Measurements from ENCODE around the gene C5orf58. TPM values are rescaled to one million over a fixed set of nuclear protein-coding genes. Genes with fewer than 3 reads are reported as not detected.

Gene C5orf58
- polyA plus RNA-seq, 3 donors, result 0.16 to 0.30 (median 0.19) TPM

DNA sequence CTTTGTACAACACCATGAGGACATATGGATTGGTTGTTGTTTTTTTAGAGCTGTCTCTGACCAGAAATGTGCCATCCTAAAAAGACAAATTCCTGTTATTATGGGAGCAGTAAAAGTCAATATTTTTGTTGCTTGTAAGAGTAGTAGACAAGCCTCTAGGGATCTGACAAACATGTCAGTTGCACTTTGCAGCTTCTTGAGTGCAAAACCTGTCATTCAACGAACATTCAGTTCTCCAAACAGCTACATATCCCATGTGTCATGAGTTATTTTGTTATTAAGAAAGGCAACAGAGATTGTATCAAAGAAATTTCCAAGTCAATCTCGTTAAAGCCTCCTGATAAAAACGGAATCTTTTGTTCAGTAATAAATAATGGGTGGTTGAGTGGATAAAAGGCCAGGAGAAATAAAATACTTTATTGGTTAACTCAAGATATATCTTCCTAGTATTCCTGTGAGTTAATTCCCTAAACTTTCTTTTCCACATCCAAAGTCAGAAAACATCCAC, 18.1 kb downstream of the C5orf58 start:
- no peak for DNase-seq (ENCODE audit: extremely low read depth in 1 of 11, low read depth in 9 of 11, low spot score in 4 of 11)

DNA sequence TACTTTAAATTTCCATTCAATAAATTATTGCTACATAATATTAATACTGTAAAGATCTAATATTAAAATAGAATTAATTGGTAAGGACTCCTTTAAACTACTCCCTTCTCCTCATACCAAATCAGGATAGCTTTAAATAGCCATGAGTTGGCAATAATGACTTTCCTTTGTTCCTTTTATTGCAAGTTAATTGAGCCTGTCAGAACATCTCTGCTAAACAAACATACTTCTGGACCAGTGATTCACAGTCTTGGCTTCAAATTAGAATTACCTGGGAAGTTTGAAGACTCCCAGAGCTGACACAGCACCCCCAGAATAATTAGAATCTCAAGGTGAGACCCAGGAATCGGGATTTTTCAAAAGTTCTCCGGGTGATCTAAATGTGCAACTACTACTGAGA, 18.7 kb downstream of the C5orf58 start:
- no peak for DNase-seq (ENCODE audit: extremely low read depth in 1 of 11, low read depth in 9 of 11, low spot score in 4 of 11)

DNA sequence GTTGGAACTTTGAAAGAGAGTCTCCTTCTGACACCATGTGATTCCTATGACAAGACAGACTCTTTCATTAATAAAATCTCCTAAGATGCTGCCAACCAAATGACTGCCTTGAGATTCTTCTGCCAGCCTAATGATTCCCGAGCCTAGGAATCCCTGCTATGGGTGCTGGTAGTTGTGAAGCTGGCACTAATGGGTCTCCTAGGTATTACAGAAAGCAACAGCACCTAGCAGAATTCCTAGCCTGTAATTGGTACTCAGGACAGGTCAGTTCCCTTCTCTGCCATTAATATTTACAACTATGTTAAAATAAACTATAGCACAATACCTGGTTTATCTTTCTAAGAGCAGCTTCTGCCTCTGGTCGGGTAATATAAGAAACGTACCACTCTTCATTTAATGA, 19.3 kb downstream of the C5orf58 start:
- no peak for DNase-seq (ENCODE audit: extremely low read depth in 1 of 11, low read depth in 9 of 11, low spot score in 4 of 11)

DNA sequence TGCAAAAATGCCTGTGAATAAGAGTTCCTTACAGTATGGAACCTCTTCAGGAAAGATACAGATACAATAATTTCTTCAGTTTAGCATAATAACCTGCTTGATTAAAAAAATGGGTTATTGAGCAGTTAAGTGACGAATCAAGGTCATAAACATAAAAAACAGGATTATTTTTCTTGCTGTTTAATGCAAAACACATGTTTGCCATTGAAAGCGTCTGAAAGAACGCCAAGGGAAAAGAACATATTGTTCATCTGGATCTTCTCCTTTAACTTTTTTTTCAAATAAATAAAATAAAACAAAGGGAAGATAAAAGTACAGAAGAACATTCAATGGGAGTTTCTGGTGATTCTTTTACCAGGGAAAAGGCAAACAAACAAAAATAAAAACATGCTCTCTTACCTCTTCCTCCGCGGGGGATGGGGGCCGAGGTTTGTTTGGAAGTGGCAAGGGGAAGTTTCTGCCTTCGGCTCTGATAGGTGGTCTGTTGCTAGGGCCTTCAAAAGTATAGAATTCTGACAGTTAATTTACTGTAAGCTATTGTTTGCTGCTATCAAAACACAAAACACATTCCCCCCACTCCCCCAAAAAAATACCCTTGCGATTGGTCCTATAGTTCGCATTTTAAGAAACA, 20.1 kb downstream of the C5orf58 start:
- no peak for DNase-seq (ENCODE audit: extremely low read depth in 1 of 11, low read depth in 9 of 11, low spot score in 4 of 11)

DNA sequence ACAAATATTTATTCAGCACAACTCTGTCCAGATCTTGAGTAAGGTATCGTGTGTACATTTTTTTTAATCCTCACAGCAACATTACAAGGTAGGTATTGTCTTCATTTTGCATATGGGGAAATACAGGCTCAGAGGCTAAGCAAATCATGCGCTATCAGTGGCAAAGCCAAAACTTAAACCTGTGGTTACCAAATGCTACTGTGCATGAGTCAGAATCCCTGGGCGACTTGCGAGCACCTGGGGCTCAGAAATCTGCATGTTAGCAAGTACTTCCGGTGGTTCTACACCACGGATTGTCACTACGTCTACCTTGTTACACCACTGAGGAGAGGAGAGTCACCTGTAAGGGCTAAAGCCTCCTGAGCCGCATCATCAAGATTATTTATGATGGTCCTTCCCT, 21.3 kb downstream of the C5orf58 start:
- DNase-seq (ENCODE audit: extremely low read depth in 1 of 11, low read depth in 9 of 11, low spot score in 4 of 11), result no peak

DNA sequence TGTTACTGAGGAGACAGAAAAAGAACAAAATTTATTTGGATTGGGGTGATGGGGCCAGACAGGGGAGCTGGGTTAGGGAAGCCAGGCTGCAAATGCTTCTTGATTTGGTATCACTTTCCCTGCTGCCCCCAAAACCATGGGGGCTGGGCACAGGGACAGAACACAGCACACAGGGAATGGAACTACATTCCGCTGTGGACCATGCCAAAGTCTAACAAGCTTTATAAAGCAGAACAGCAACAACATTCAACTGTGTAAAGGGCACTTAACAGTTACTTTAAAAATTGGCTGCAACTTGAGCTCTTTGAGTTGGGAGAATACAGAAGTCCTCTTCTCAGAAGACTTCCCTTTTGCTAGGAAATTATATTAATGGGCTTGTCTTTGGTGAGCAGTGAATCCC, 23.8 kb downstream of the C5orf58 start:
- DNase-seq (ENCODE audit: extremely low read depth in 1 of 11, low read depth in 9 of 11, low spot score in 4 of 11), result no peak

DNA sequence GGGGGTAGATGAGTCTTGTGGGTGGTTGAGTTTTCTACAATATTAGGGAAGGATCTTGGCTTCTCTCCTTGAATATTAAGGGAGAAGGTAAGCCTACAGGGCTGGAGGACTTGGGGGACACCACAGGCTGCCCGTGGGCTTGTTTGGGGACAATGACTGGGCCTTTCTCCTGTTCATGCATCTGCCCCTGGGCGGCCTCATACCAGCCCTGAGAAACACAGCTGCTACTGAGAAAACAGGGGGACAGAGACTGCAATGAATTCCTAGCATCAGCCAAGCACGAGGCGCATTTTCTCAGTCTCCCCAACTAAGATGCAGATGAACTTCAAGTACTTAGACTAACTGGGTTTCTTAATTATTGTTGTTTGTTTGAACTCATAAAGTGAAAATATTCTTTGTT, 24.6 kb downstream of the C5orf58 start:
- no peak for DNase-seq (ENCODE audit: extremely low read depth in 1 of 11, low read depth in 9 of 11, low spot score in 4 of 11)

DNA sequence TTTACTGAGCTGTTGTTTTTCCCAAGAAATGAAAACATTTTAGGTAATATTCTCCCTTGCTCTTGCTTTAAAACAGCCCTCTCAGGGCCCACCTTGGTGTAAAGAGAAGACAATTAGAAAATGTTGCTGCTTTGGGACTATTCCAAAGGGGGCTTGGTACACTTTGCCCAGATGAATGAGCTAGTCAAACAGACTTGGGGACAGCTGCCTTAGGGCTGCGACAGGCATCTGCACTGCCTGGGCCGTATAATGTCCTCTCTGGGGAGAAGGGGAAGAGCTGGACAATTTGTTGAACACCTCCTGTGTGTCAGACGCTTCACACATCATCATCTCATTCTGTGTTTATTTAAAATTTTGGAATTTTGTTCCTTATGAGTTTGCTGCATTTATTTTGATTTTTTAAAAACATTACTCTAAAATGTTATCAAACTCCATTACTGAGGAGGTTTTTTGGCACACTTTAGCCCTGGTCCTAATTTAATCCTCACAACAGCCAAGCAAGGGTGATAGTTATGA, 28.8 kb downstream of the C5orf58 start:
- DNase-seq (ENCODE audit: extremely low read depth in 1 of 11, low read depth in 9 of 11, low spot score in 4 of 11), result no peak

DNA sequence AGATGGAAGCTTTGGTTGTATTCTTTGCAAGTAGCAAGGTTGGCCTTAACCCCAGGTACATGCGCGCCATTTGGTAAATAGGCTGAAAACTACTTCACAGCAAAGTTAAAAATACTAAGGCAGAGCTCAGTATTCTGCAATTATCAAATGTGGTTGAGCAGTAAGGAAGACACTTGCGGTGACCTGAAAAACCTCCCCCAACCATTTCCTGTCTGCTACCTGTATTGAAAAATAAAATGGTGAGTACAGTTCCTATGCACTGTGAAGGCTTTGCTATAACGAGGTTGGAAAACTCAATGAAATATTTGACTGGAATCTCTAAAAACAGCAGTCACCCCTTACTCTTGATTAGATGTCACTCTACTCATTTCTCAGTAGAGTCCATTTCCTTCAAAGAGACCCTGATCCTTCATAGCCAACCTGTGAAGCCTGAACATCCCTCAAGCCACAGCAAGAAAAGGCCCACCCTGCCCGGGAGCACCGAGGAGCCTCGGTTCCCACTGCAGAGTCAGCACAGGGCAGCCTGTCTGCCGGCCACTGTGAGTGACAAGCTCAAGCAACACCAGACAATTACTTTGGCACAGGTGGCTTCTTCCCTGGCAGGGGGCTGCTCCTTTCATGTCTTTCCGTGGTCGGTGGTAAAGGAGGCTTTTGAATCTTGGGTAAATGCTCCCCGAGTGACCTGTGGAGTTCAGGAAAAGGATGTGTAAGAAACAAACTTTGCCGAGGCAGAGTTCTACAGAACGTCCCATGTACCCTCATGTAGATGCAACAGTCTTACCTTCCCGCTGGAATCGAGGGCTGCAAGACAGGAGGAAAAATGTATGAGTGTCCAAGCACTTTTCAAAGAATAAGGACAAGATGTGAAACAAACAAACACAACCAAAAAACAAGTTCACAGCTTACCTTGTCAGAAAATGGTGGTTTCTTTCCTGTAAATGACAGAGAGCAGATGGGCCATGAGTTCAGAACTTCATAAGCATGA, 29.6 kb downstream of the C5orf58 start:
- DNase-seq (ENCODE audit: extremely low read depth in 1 of 11, low read depth in 9 of 11, low spot score in 4 of 11), result no peak

DNA sequence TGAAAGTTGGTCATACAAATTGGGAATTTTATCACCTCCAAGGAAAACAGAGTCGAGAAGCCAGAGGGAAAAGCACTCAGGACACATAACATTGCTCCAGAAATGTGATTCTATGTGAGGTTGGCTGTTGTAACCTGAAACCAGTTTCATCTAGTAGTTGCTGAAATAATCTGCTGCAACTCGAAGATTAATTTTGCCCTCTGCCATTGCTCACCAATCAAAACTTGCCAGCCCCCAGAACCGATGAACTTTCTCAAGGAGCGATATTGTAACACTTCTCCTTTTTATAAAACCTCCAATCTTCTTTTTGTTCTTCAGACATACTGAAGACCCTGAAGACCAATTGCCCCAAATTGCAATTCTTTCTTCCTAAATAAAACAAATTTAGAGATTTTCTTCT, 31.1 kb downstream of the C5orf58 start:
- DNase-seq (ENCODE audit: extremely low read depth in 1 of 11, low read depth in 9 of 11, low spot score in 4 of 11), result no peak

DNA sequence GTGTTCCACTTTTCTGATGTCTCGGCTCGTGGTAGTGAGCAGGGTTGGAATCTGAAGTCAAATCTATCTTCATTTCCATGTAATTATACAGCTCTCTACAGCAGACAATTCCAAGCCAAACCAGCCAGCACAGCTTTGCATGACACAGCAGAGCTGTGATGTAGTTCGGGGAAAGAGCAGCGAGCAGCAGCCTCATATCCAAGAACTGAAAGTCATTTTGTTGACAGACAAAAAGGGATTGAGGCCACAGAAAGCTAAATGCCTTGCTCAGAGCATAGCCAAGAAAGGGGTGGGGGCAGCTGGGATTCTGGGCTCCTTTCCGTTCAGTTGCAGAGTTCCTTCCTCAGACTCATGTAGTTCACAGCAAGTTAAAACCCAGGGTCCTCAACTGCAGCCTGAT, 32.7 kb downstream of the C5orf58 start:
- peak; percentile 39 to 82 (median 64) for DNase-seq (ENCODE audit: extremely low read depth in 1 of 11, low read depth in 9 of 11, low spot score in 4 of 11)

DNA sequence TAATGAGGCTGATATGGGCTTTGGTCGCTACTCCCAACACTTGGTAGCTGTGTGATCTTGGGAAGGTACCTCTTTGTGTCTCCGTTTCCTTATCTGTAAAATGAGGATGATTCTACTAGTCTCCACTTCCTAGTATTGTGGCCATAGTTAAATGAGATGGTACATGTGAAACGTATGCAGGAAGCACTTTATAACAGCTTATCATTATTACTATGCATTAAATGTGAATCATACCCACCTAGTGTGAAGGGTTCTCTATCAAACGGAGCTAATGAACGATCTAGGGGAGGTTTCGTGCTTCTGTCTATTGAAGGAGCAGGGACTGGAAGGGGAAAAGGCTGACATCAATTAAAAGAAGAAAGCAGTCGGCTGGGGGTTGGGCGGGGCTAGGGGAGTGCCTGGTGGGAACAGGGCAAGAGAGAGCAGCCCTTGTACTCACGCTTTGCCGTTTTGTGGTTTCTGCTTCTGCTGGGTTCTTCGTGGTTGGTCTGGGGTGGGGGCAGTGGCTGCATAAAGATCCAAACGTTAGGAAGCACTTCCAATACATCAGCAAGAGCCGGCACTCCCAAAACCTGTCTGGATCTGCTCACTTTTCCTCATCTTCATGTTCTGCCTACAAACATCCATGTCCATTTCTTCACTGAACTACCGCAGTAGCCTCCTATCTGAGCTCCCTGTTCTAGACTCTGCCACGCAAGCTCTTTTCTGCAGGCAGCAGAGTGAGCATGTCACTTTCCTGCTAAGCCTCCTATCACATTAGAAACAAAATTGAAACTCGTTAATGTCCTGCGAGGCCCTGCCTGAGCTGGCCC, 34.0 kb downstream of the C5orf58 start:
- DNase-seq (ENCODE audit: extremely low read depth in 1 of 11, low read depth in 9 of 11, low spot score in 4 of 11), result no peak

DNA sequence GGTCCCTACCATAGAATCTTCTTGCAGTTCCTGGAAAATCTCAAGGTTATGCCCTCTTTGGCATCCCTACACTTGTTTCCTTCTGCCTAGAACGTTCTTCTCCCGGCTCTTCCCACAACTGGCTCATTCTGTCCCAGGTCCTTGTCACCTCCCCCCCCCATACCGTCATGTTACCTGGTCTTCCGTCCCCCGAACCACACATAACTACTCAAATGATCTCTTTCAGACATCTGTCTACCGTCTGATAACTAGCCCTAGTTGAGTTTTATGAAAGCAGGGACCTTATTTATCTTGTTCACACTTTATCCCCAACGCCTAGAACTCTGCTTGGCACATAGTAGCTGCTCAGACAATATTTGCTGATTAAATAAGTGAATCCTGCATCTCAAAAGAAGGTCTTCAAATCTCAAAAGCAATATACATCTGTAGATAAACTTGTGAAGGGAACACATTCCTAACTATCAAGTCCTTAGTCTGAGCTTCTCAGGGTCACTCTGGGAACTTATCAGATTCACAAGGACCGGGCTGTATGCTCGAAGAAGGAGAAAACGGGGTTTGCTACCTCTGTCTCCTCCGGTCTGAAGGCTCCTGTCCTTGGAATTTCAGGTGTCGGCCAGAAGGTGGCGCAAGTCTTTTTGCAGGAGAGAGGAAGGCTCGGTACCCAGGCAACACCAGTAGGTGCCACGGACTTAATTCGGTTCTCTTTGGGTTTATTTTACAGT, 34.8 kb downstream of the C5orf58 start:
- peak; percentile 50 to 73 (median 60) for DNase-seq (ENCODE audit: extremely low read depth in 1 of 11, low read depth in 9 of 11, low spot score in 4 of 11)

DNA sequence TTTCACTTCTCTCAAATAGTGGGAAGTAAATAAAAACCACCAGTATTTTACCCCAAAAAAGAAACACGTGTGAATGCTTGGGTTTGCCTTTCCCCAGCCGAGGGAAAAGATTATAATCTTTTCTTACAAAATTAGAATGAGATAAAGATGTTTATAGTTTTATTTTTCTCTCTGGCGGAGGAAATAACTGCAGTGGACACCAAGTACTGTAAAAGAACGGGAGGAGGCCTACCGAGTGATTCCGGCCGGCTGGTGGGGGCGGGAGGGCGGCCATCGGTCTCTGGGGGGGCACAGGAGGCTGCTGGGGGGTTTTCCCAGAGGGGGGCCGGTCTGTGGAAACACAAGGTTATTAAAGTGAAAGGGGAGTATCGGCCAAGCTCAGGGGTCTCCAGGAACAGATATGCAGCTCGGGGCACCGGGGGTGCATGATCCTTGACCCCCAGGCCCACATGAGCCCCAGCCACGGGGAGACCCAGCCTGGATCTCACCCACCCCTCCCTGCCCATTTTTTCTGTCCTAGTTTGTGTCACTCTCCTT, 35.4 kb downstream of the C5orf58 start:
- DNase-seq (ENCODE audit: extremely low read depth in 1 of 11, low read depth in 9 of 11, low spot score in 4 of 11), result no peak

DNA sequence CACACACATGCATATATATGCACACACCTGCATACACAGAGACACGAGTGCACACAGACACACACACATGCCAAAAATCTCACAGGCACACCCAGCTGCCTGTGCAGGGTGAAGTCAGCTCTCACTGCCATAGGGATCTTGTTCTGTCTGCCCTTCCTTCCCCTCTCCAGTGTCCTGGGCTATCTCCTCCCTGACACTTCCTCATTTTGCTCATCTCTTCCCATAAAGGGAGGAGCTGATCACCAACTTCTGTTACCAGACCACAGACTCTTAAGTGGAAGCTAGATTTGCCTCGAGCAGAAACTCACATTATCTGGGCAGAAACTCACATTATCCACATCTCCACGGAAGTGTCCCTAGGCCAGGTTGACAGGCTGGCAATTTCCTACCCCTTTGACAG, 36.1 kb downstream of the C5orf58 start:
- no peak for DNase-seq (ENCODE audit: extremely low read depth in 1 of 11, low read depth in 9 of 11, low spot score in 4 of 11)

DNA sequence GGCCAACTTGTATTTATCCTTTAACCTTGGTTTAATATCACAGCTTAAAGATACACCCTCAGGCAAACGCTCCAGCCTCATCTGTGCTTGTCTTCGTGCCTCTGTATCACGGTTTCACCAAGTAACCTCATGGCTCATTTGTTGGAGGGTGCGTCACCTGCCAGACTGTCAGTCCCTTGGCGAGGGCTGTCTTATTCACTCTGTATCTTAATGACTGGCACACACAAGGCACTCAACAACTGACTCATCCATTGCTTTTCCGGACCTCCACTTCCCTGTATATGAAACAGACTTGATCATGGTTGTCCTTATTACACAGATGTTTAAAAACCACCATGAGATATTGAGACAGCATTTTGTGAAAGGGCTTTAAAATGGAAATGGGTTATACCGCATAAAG, 36.8 kb downstream of the C5orf58 start:
- DNase-seq (ENCODE audit: extremely low read depth in 1 of 11, low read depth in 9 of 11, low spot score in 4 of 11), result no peak

DNA sequence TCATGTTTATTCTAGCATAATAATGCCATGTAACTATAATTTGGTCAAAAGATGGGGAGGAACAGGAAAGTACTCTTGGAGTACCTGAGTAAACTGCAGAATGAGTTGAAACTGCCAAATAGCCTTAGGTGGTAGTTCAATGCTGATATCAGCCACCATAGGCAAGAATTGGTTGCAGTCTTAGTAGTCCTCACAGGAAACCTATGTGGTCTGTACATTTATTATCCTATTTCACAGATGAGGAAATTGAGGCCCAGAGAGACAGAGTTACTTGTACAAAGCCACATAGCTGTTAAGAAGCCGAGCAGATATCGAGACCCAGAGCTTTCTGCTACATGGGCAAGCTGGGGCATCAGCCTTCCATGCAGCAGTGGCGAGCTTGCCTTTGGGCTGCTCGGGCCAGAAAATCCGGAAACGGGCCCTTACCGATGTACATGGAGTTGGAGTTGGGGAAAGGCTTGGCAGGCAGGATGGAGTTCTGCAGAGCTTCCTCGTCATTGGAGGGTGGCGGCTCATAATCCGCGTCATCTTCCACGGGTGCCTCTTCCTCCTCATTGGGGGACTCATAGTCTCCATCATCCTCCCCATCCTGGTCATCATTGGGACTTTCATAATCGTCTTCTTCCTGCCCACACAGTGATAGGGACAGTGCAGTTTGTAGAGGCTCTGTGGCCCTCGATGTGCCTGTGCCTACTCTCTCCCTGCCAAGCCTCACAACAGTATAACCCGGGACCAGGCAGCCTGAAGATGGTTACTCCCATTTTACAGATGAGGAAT, 37.7 kb downstream of the C5orf58 start:
- DNase-seq (ENCODE audit: extremely low read depth in 1 of 11, low read depth in 9 of 11, low spot score in 4 of 11), result no peak
